ENCODE data around the gene MUC2. TPM values are rescaled to one million over a fixed set of nuclear protein-coding genes. Genes with fewer than 3 reads are reported as not detected.

MUC2 gene
- total RNA-seq, 1 experiment from 2014 or later, result 0.47 TPM

GRCh38 chr11:1025410-1026162, 49.1 kb upstream of the MUC2 start:
- H4K20me1 ChIP-seq (ENCODE audit: insufficient read depth), result no peaks in the 10 kb centered on the region
- H3K79me2 ChIP-seq (ENCODE audit: insufficient read depth, low read length), result no peaks in the 10 kb centered on the region
- ChIA-PET CTCF (no interaction called here), POLR2A (no interaction called here), RAD21 (ENCODE audit: low non-redundant PET in 1 of 2, low total read pairs in 2 of 2, uncharacterized antibody in 2 of 2, unreplicated experiment in 2 of 2) (no interaction called here)
- no peak overlapping the region for H3K4me2 ChIP-seq (ENCODE audit: low read length)
- intact Hi-C loops (cut with micrococcal nuclease), result no loop called here
- no peak overlapping the region for H2AFZ ChIP-seq (ENCODE audit: low read depth, low read length, poor library complexity, severe bottlenecking)
- H3K9me3 ChIP-seq (ENCODE audit: control insufficient read depth in 1 of 2, insufficient read depth in 1 of 2, low read depth in 1 of 2, low read length in 2 of 2), result no peaks in the 10 kb centered on the region
- no peaks in the 10 kb centered on the region for H3K36me3 ChIP-seq (ENCODE audit: control insufficient read depth in 1 of 2, insufficient read depth in 2 of 2, low read length in 2 of 2)
- BruUV-seq (replicated peaks), result no TSS peak
- no peaks in the 10 kb centered on the region for H3K9me2 ChIP-seq (ENCODE audit: insufficient read depth)
- ATAC-seq (no peak), DNase-seq (ENCODE audit: low read depth, low spot score) (no peak)
- no peak overlapping the region for H3K4me3 ChIP-seq (replicated peaks in 1 of 2; ENCODE audit: low read depth in 1 of 2, low read length in 2 of 2)
- H3K4me1 ChIP-seq (ENCODE audit: control insufficient read depth in 1 of 2, insufficient read depth in 2 of 2, low read length in 2 of 2), result no peaks in the 10 kb centered on the region
- no peak overlapping the region for H3K9ac ChIP-seq (ENCODE audit: low read length)
- H3K27ac ChIP-seq (ENCODE audit: low read depth, low read length), result no peak overlapping the region
- no peak for TF ChIP-seq SP1 (IDR thresholded peaks at IDR 0.05; ENCODE audit: low read depth)
- TF ChIP-seq SIN3A (IDR thresholded peaks at IDR 0.05; ENCODE audit: low read depth), result no peak
- TF ChIP-seq FOSL1 (IDR thresholded peaks at IDR 0.05; ENCODE audit: low read depth), result no peak
- H3K27me3 ChIP-seq (ENCODE audit: insufficient read depth, low read length), result no peaks in the 10 kb centered on the region

GRCh38 chr11:1026163-1026450, 48.6 kb upstream of the MUC2 start:
- Histone ChIP-seq H3K9me3 (ENCODE audit: control insufficient read depth in 1 of 2, insufficient read depth in 1 of 2, low read depth in 1 of 2, low read length in 2 of 2) (no peaks in the 10 kb centered on the region), H3K9me2 (ENCODE audit: insufficient read depth) (no peaks in the 10 kb centered on the region), H3K79me2 (ENCODE audit: insufficient read depth, low read length) (no peaks in the 10 kb centered on the region), H4K20me1 (ENCODE audit: insufficient read depth) (no peaks in the 10 kb centered on the region), H2AFZ (ENCODE audit: low read depth, low read length, poor library complexity, severe bottlenecking) (no peak overlapping the region), H3K27ac (ENCODE audit: low read depth, low read length) (no peak overlapping the region), H3K27me3 (ENCODE audit: insufficient read depth, low read length) (no peaks in the 10 kb centered on the region), H3K4me3 (replicated peaks in 1 of 2; ENCODE audit: low read depth in 1 of 2, low read length in 2 of 2) (no peak overlapping the region), H3K4me1 (ENCODE audit: control insufficient read depth in 1 of 2, insufficient read depth in 2 of 2, low read length in 2 of 2) (no peaks in the 10 kb centered on the region), H3K9ac (ENCODE audit: low read length) (no peak overlapping the region), H3K36me3 (ENCODE audit: control insufficient read depth in 1 of 2, insufficient read depth in 2 of 2, low read length in 2 of 2) (no peaks in the 10 kb centered on the region), H3K4me2 (ENCODE audit: low read length) (no peak overlapping the region)
- DNase-seq (ENCODE audit: low read depth, low spot score) (no peak), ATAC-seq (no peak)
- no TSS peak for BruUV-seq (replicated peaks)
- CTCF ChIA-PET, result no interaction called here
- POLR2A ChIA-PET, result no interaction called here
- intact Hi-C loops (cut with micrococcal nuclease), result no loop called here
- RAD21 ChIA-PET (ENCODE audit: low non-redundant PET in 1 of 2, low total read pairs in 2 of 2, uncharacterized antibody in 2 of 2, unreplicated experiment in 2 of 2), result no interaction called here
- TF ChIP-seq, protein P1, sequence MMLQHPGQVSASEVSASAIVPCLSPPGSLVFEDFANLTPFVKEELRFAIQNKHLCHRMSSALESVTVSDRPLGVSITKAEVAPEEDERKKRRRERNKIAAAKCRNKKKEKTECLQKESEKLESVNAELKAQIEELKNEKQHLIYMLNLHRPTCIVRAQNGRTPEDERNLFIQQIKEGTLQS (IDR thresholded peaks at IDR 0.05), result no peak
- TF ChIP-seq EGR1 (IDR thresholded peaks at IDR 0.05; ENCODE audit: low read depth) (no peak), ZFX (IDR thresholded peaks at IDR 0.05) (no peak), TCF7L2 (IDR thresholded peaks at IDR 0.05; ENCODE audit: borderline replicate concordance, extremely low read depth, insufficient read depth, insufficient read length) (no peak), RAD21 (IDR thresholded peaks at IDR 0.05; ENCODE audit: low read depth) (no peak), CBX3 (IDR thresholded peaks at IDR 0.05; ENCODE audit: low read depth) (no peak), SRF (IDR thresholded peaks at IDR 0.05; ENCODE audit: low read depth) (no peak), POLR2AphosphoS5 (IDR thresholded peaks at IDR 0.05; ENCODE audit: low read depth, low read length) (no peak), POLR2A (IDR thresholded peaks at IDR 0.05; ENCODE audit: borderline replicate concordance, extremely low read depth, insufficient read depth, insufficient read length) (no peak), EZH2 (IDR thresholded peaks at IDR 0.05) (no peak), ELF1 (IDR thresholded peaks at IDR 0.05; ENCODE audit: borderline replicate concordance, low read depth) (no peak), CEBPB (IDR thresholded peaks at IDR 0.05; ENCODE audit: low read depth) (no peak), SIN3A (IDR thresholded peaks at IDR 0.05; ENCODE audit: low read depth) (no peak), ZBTB33 (IDR thresholded peaks at IDR 0.05; ENCODE audit: extremely low read depth, insufficient replicate concordance, low read length) (no peak)
- TF ChIP-seq, protein P2, sequence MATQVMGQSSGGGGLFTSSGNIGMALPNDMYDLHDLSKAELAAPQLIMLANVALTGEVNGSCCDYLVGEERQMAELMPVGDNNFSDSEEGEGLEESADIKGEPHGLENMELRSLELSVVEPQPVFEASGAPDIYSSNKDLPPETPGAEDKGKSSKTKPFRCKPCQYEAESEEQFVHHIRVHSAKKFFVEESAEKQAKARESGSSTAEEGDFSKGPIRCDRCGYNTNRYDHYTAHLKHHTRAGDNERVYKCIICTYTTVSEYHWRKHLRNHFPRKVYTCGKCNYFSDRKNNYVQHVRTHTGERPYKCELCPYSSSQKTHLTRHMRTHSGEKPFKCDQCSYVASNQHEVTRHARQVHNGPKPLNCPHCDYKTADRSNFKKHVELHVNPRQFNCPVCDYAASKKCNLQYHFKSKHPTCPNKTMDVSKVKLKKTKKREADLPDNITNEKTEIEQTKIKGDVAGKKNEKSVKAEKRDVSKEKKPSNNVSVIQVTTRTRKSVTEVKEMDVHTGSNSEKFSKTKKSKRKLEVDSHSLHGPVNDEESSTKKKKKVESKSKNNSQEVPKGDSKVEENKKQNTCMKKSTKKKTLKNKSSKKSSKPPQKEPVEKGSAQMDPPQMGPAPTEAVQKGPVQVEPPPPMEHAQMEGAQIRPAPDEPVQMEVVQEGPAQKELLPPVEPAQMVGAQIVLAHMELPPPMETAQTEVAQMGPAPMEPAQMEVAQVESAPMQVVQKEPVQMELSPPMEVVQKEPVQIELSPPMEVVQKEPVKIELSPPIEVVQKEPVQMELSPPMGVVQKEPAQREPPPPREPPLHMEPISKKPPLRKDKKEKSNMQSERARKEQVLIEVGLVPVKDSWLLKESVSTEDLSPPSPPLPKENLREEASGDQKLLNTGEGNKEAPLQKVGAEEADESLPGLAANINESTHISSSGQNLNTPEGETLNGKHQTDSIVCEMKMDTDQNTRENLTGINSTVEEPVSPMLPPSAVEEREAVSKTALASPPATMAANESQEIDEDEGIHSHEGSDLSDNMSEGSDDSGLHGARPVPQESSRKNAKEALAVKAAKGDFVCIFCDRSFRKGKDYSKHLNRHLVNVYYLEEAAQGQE (IDR thresholded peaks at IDR 0.05; ENCODE audit: low read depth), result no peak
